Fibroblast of mammary gland (primary cell): ENCODE data around the gene TNS1.

Experiments used
- DNase-seq: peaks from one replicate; pipeline ENCODE4 v3.0.0-alpha.2; 2010; ENCODE audit warnings: low read depth
- H3K4me3 ChIP-seq: 2 replicates; pipeline ENCODE4 v1.5.1; 2011; ENCODE audit warnings: low read depth, mild to moderate bottlenecking, low read length, moderate library complexity; ENCODE audit not compliant: control insufficient read depth
- TF ChIP-seq, protein P1 (sequence below): conservative IDR thresholded peaks from 2 replicates; pipeline ENCODE4 v1.5.1; 2011; ENCODE audit warnings: low read depth, low read length, inconsistent platforms; ENCODE audit not compliant: control insufficient read depth, insufficient read depth

TNS1 gene

DNA sequence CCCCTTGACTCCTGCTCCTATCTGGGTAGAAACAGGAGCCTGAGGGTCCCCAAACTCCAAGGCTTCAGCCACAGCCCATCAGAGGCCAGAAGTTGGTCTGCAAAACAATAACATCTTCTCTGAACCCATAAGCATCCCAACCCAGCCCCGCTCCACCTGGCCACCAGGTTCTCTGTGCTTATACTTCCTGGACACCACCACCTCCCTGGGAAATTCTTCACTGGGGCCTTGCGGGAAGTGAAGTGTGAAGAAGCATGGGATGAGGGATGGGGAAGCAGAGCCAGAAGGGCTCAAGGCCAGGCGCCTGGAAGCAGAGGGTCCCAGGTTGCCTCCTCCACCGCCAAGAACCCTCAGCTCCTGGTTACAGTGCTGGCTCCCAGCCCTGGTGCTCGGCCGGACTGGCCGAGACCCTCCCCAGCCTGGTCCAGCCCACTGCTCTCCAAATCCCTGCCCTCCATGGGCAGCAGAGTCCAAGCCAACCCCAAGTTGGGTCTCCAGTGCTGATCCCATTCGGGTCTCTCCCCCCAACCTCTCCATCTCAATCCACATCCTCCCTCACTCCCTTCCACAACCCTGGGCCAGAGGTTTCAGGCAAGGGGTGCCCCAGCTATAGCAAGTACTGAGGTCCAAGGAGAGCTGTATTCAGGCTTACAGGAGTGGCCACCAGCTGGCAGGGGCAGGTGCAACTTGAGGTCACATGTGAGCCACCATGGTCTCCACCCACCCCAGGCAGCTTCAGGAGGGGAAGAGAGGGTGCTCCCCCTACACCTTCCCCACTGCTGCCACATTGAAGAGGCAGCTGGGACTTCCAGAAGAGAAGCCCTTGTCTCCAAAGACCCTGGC lies 60.7 kb downstream of the TNS1 start:
- no peak for DNase-seq
- no peak overlapping the region for H3K4me3 ChIP-seq
- TF ChIP-seq, protein P1, sequence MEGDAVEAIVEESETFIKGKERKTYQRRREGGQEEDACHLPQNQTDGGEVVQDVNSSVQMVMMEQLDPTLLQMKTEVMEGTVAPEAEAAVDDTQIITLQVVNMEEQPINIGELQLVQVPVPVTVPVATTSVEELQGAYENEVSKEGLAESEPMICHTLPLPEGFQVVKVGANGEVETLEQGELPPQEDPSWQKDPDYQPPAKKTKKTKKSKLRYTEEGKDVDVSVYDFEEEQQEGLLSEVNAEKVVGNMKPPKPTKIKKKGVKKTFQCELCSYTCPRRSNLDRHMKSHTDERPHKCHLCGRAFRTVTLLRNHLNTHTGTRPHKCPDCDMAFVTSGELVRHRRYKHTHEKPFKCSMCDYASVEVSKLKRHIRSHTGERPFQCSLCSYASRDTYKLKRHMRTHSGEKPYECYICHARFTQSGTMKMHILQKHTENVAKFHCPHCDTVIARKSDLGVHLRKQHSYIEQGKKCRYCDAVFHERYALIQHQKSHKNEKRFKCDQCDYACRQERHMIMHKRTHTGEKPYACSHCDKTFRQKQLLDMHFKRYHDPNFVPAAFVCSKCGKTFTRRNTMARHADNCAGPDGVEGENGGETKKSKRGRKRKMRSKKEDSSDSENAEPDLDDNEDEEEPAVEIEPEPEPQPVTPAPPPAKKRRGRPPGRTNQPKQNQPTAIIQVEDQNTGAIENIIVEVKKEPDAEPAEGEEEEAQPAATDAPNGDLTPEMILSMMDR = no peak

GRCh38 chr2:217941339-217941738 lies 61.5 kb downstream of the TNS1 start:
- TF ChIP-seq, protein P1 = no peak
- peak; percentile 70 for DNase-seq
- H3K4me3 ChIP-seq = no peak overlapping the region

DNA sequence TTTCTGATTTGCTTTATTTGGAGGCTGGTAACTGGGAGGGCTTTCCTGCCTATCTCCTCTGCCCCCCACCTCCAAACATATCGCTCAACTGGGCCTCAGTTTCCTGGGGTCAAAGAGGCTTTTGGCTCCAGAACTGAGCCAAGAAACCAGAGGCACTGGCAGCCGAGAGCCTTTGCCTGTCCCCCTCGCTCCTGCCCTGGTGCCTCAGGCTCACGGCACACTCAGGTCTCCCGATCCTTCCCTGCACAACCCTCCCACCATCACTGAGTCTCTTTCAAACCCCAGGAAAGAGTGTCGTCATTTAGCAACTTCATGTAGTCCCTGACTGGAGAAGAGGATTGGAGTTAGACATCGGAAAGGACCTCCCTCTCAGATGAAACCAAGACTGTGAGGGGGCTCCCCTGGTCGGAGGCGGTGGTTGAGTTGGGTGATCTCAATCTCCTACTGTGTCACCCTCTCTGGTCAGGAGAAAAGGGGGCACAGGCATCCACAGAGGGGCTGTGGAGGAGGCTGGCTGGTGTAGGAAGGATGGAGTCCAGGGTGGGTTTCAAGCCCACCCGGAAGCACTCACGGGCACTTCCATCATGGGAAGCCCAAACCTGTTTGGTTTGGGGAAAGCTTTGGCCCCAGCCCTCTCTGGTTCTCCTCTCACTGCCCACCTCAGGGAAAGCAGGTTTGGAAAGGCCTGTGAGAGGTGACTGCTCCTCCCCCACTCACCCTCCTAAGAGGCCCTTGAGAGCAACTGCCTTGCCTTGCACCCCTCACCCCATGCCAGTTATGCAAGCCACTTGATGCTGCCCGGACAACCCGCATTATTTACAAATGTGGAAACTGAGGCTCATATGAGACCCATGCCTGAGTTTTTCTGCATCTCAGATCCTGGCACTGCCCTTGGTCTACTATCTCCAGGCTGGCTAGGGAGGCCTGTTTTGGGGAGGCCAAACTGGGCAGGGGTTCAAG lies 62.3 kb downstream of the TNS1 start:
- TF ChIP-seq, protein P1 = no peak
- DNase-seq = no peak
- no peak overlapping the region for H3K4me3 ChIP-seq

- TF ChIP-seq, protein P1 = no peak
- H3K4me3 ChIP-seq = no peak overlapping the region
- no peak for DNase-seq
These were observed 63.1 kb downstream of the TNS1 start for GRCh38 chr2:217939629-217940245.

- no peak overlapping the region for H3K4me3 ChIP-seq
- no peak for DNase-seq
- TF ChIP-seq, protein P1 = no peak
These were observed 63.6 kb downstream of the TNS1 start for GRCh38 chr2:217939220-217939619.

- no peak overlapping the region for H3K4me3 ChIP-seq
- TF ChIP-seq, protein P1 = no peak
- no peak for DNase-seq
These were observed 64.8 kb downstream of the TNS1 start for GRCh38 chr2:217938036-217938435.
